ENCODE results near the gene TMEM31. TPM values are rescaled to one million over a fixed set of nuclear protein-coding genes. Genes with fewer than 3 reads are reported as not detected.

The TMEM31 gene
- total and polyA plus RNA-seq, 2 experiments from 2014 or later, result 0.60 TPM; not detected in 1

- H4K20me1 ChIP-seq (replicated peaks; ENCODE audit: insufficient read depth), result no peaks in the 10 kb centered on the region
- no peaks in the 10 kb centered on the region for H3K36me3 ChIP-seq (ENCODE audit: insufficient read depth)
- no peak overlapping the region for H3K4me2 ChIP-seq
- H3K4me3 Mint-ChIP-seq, result no peak overlapping the region
- H3K27me3 ChIP-seq (ENCODE audit: insufficient read depth), result no peaks in the 10 kb centered on the region
- DNase-seq (ENCODE audit: low spot score) (no peak), ATAC-seq (no peak)
- H3K9me3 Mint-ChIP-seq, result no peaks in the 10 kb centered on the region
- no peak overlapping the region for H3K27ac Mint-ChIP-seq
- H3K4me1 Mint-ChIP-seq, result peaks cover 24% of the 10 kb centered on the region
- no peak overlapping the region for H3K4me3 ChIP-seq
- H2AFZ ChIP-seq, result no peak overlapping the region
- H3K4me1 ChIP-seq (ENCODE audit: insufficient read depth), result peaks cover 9% of the 10 kb centered on the region; the same call in 1 of the 2 replicates
- H3K79me2 ChIP-seq (replicated peaks; ENCODE audit: insufficient read depth), result peaks cover 2% of the 10 kb centered on the region
- H3K27ac ChIP-seq (ENCODE audit: low read depth), result no peak overlapping the region
- H3K9me2 ChIP-seq (ENCODE audit: insufficient read depth), result no peaks in the 10 kb centered on the region
- no peaks in the 10 kb centered on the region for H3K36me3 Mint-ChIP-seq (ENCODE audit: low read depth)
- TF ChIP-seq CTCF (conservative IDR thresholded peaks at IDR 0.05; ENCODE audit: low read depth in 2 of 2) (no peak), POLR2AphosphoS5 (IDR thresholded peaks at IDR 0.05; ENCODE audit: low read depth) (no peak), EZH2 (IDR thresholded peaks at IDR 0.05; ENCODE audit: low read depth, unreplicated experiment) (no peak), NANOG (IDR thresholded peaks at IDR 0.05; ENCODE audit: borderline replicate concordance) (no peak), ZNF331 (CRISPR knock-in tag; IDR thresholded peaks at IDR 0.05; ENCODE audit: low read depth) (no peak), REST (IDR thresholded peaks at IDR 0.05; ENCODE audit: unreplicated experiment) (no peak), ETS1 (IDR thresholded peaks at IDR 0.05) (no peak), STAT1 (IDR thresholded peaks at IDR 0.05; ENCODE audit: unreplicated experiment) (no peak)
- H3K27me3 Mint-ChIP-seq (ENCODE audit: insufficient read depth, low read depth, poor library complexity), result peaks cover 2% of the 10 kb centered on the region
- peaks cover 8% of the 10 kb centered on the region; the same call in 1 of the 2 replicates for H3F3A ChIP-seq (replicated peaks; ENCODE audit: low read depth)
Observed at GRCh38 chrX:103737696-103738095, 27.0 kb downstream of the TMEM31 start.

GRCh38 chrX:103739421-103739820, 28.7 kb downstream of the TMEM31 start:
- Histone ChIP-seq H4K20me1 (replicated peaks; ENCODE audit: insufficient read depth) (no peaks in the 10 kb centered on the region), H3K79me2 (replicated peaks; ENCODE audit: insufficient read depth) (peaks cover 19% of the 10 kb centered on the region), H3K27me3 (ENCODE audit: insufficient read depth) (no peaks in the 10 kb centered on the region), H3F3A (replicated peaks; ENCODE audit: low read depth) (peaks cover 8% of the 10 kb centered on the region; the same call in 1 of the 2 replicates), H2AFZ (no peak overlapping the region), H3K4me3 (no peak overlapping the region), H3K36me3 (ENCODE audit: insufficient read depth) (no peaks in the 10 kb centered on the region), H3K4me1 (ENCODE audit: insufficient read depth) (peaks cover 9% of the 10 kb centered on the region; the same call in 1 of the 2 replicates), H3K27ac (ENCODE audit: low read depth) (no peak overlapping the region), H3K9me2 (ENCODE audit: insufficient read depth) (no peaks in the 10 kb centered on the region), H3K4me2 (no peak overlapping the region)
- no peak for ATAC-seq
- Mint-ChIP-seq H3K27ac (peak overlapping the region; percentile 5; the same call in 1 of the 2 replicates), H3K4me3 (no peak overlapping the region), H3K4me1 (peaks cover 22% of the 10 kb centered on the region), H3K36me3 (ENCODE audit: low read depth) (no peaks in the 10 kb centered on the region), H3K9me3 (no peaks in the 10 kb centered on the region), H3K27me3 (ENCODE audit: insufficient read depth, low read depth, poor library complexity) (peaks cover 2% of the 10 kb centered on the region)
- no peak for DNase-seq (ENCODE audit: low spot score)
- TF ChIP-seq NANOG (IDR thresholded peaks at IDR 0.05; ENCODE audit: borderline replicate concordance) (no peak), STAT1 (IDR thresholded peaks at IDR 0.05; ENCODE audit: unreplicated experiment) (no peak), ZNF331 (CRISPR knock-in tag; IDR thresholded peaks at IDR 0.05; ENCODE audit: low read depth) (no peak), POLR2AphosphoS5 (IDR thresholded peaks at IDR 0.05; ENCODE audit: low read depth) (no peak), CTCF (conservative IDR thresholded peaks at IDR 0.05; ENCODE audit: low read depth in 2 of 2) (no peak), REST (IDR thresholded peaks at IDR 0.05; ENCODE audit: unreplicated experiment) (no peak), CREB1 (CRISPR knock-in tag; IDR thresholded peaks at IDR 0.05; ENCODE audit: low read depth) (no peak), EZH2 (IDR thresholded peaks at IDR 0.05; ENCODE audit: low read depth, unreplicated experiment) (no peak), EZH2phosphoT487 (IDR thresholded peaks at IDR 0.05; ENCODE audit: unreplicated experiment) (no peak), ZNF114 (CRISPR knock-in tag; IDR thresholded peaks at IDR 0.05) (no peak)

Data from GM23338 (cell line).